GM13976 (cell line): Measurements from ENCODE around the gene C1R.
"Not testable (repeated sequence)": the region's sequence is repeated elsewhere in the genome, so short reads cannot be mapped to it uniquely, and the experiment has no call there.

ENCODE experiments used
- DNase-seq: peaks from one replicate; pipeline ENCODE4 v3.0.0; 2012; ENCODE audit warnings: low spot score
- CTCF ChIP-seq: IDR thresholded peaks from 2 replicates; pipeline ENCODE4 v1.5.1; 2012; ENCODE audit warnings: borderline replicate concordance, mild to moderate bottlenecking; ENCODE audit not compliant: insufficient read depth; ENCODE audit errors: extremely low read depth, missing control alignments, control extremely low read depth
- in situ Hi-C: fragments of 300-500 bp; cut with MboI; formaldehyde crosslinking; loops from one replicate; pipeline ENCODE4 v1.12.0; 2022; ENCODE audit warnings: low sequenced_read_pairs, mixed read lengths, inconsistent platforms; ENCODE audit not compliant: unreplicated experiment

C1R gene

DNA sequence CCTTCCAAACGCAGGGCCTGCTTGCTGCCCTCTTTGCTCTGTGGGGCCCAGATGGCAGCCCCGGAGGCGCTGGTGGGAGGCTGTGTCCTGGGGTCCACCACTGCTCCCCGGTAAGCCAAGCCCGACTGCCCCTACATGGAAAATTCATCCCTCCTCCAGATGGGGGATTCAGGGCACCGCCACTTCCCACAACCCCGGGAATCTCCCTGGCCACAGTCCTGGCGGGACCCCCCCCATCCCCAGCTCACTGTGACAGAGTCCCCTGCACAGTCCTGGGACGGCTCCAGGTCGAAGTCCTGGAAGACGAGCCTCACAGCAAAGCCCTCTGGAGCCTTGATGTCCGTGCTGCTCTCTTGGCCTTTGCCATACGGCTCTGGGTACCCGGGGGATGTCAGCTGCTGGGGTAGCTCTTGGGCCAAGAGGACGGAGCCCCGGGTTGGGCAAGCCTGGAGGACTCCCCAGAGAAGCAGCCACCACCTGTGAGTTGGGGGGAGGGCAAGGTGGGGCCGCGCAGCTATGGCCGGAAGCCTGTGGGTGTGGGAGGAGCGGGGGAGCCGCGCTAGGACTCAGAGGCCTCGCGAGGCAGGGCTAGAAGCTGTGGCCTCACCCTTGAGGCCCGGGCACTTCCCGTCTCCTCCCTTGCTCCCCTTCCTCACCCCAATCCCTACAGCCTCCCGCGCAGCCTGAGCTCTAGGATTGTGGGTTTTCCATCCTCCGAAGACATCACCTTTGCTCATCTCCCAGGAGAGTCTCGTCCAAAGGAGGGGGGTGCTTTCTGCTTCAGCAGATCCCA, 16.0 kb upstream of the C1R start:
- in situ Hi-C loops = loop anchor here (25.0 kb wide), 1 partner anchor 171 kb away; the partner anchor contains the start of genes ATN1, C12orf57 and RNU7-1
- peak; percentile 92 for DNase-seq
- no peak for TF ChIP-seq CTCF

GRCh38 chr12:7107636-7108002, 15.4 kb upstream of the C1R start:
- in situ Hi-C loops = loop anchor here (25.0 kb wide), 1 partner anchor 170 kb away; the partner anchor contains the start of genes ATN1, C12orf57 and RNU7-1
- TF ChIP-seq CTCF = no peak
- DNase-seq = no peak

GRCh38 chr12:7107181-7107580, 14.9 kb upstream of the C1R start:
- not testable (repeated sequence) for DNase-seq
- in situ Hi-C loops = loop anchor here (25.0 kb wide), 1 partner anchor 170 kb away; the partner anchor contains the start of genes ATN1, C12orf57 and RNU7-1

DNA sequence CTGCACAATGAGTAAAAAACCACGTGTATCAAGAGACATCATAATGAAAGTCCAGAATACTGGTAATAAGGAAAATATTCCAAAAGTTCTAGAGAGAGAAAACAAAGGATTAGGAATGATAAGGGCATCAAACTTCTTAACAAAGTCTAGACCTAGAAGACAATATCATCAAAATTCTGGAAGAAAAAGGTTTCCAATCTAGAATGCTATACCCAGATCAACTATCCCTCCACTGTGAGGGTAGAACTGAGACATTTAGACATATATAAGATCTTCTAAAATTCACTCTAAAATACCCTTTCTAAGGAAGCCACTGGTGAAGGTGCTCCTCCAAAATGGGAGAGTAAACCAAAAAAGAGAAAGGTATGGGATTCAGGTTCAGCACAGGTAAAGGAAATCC, 13.8 kb upstream of the C1R start:
- TF ChIP-seq CTCF = no peak
- in situ Hi-C loops = loop anchor here (25.0 kb wide), 1 partner anchor 169 kb away; the partner anchor contains the start of genes ATN1, C12orf57 and RNU7-1
- no peak for DNase-seq

DNA sequence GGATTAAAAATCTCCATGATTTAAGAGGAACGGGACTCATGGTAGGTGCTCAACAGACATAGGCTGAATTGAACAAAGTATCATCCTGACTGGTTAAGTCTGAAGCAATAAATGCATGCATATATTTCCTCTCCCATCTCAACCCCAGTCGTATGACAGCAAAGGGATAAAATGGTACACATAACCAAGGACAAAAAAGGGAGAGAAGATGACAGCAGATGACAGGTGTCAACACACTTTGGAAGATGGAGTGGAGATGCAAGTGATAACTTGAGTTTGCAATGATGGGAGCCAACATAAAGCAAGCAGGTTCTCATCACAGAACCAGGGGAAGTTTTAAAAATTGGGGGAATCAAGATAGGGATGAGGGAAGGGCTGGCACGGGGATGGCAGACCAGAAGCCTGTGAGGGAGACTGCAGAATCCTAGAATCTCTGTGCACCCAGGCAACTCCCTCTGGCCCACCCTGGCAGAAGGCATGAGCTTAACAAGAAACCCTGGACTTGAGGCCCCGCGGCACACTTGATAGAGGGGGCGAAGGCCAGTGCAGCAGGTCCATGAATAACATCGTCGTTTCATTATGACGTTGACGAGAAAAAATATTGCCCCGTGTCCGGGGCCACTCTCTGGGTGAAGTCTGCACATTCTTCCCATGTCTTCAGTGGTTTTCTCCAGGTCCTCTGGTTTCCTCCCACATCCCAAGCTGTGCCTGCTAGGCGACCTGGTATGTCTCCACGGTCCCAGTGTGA, 11.8 kb upstream of the C1R start:
- in situ Hi-C loops = loop anchor here (25.0 kb wide), 1 partner anchor 167 kb away; the partner anchor contains the start of genes ATN1, C12orf57 and RNU7-1
- no peak for DNase-seq
- no peak for TF ChIP-seq CTCF

GRCh38 chr12:7102582-7102981, 10.3 kb upstream of the C1R start:
- no peak for DNase-seq
- no peak for TF ChIP-seq CTCF
- in situ Hi-C loops = loop anchor here (25.0 kb wide), 1 partner anchor 165 kb away; the partner anchor contains the start of genes ATN1, C12orf57 and RNU7-1

- in situ Hi-C loops = loop anchor here (25.0 kb wide), 1 partner anchor 164 kb away; the partner anchor contains the start of genes ATN1, C12orf57 and RNU7-1
- DNase-seq = no peak
- no peak for TF ChIP-seq CTCF
Measured at GRCh38 chr12:7101694-7102131, 9.5 kb upstream of the C1R start.
